ENCODE measurements around the gene HOXA4. TPM values are rescaled to one million over a fixed set of nuclear protein-coding genes. Genes with fewer than 3 reads are reported as not detected.

The HOXA4 gene
- total RNA-seq, 1 donor from 2014 or later: 0.40 TPM

DNA sequence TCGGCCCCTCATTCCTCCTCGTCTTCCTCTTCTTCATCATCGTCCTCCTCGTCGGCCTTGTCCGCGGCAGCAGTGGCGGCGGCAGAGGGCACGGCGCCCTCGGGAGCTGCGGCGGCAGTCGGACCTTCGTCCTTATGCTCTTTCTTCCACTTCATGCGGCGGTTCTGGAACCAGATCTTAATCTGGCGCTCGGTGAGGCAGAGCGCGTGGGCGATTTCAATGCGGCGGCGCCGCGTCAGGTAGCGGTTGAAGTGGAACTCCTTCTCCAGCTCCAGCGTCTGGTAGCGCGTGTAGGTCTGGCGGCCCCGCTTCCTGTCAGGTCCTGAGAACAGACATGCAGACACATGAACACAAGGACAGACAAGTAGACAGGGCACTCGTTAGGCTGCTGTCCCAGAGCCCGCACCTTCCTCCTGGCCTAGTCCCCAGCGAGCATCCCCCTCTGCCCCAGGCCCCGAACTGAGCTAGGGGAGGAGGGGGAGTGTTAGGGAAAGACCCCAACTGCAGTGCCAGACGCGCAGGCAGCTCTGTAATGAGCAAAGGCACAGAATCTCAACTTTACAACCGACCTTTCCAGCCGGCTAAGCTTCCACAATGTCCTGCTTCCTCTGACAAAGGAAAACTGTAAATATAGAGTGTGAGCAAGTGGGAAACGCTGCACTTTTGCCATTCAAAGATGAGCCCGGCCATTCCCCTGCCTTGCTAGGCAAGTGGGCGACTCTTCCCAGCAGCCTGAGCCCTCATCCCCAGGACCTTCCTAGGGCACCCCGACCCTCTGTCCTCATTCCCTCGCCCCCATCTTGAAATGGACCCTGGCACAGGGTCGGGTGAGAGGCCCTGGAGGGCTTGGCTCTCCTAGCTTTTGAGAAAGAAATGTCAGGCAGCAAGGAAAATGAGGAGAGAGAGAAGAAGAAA is 24.6 kb upstream of the HOXA4 start:
- ChIA-PET CTCF (no interaction called here), POLR2A (no interaction called here)
- ATAC-seq (ENCODE audit: low read depth) (no peak), DNase-seq (no peak)
- peaks cover 83% of the 10 kb centered on the region for H3K27me3 Mint-ChIP-seq
- peak overlapping the region; percentile 46 for H3K4me3 Mint-ChIP-seq
- H3K9me3 Mint-ChIP-seq: no peaks in the 10 kb centered on the region
- H3K27ac Mint-ChIP-seq: peak overlapping the region; percentile 63
- H3K4me1 Mint-ChIP-seq: peaks cover 53% of the 10 kb centered on the region
- H3K36me3 Mint-ChIP-seq (ENCODE audit: low read depth): no peaks in the 10 kb centered on the region
- TF ChIP-seq, protein P1, sequence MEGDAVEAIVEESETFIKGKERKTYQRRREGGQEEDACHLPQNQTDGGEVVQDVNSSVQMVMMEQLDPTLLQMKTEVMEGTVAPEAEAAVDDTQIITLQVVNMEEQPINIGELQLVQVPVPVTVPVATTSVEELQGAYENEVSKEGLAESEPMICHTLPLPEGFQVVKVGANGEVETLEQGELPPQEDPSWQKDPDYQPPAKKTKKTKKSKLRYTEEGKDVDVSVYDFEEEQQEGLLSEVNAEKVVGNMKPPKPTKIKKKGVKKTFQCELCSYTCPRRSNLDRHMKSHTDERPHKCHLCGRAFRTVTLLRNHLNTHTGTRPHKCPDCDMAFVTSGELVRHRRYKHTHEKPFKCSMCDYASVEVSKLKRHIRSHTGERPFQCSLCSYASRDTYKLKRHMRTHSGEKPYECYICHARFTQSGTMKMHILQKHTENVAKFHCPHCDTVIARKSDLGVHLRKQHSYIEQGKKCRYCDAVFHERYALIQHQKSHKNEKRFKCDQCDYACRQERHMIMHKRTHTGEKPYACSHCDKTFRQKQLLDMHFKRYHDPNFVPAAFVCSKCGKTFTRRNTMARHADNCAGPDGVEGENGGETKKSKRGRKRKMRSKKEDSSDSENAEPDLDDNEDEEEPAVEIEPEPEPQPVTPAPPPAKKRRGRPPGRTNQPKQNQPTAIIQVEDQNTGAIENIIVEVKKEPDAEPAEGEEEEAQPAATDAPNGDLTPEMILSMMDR (IDR thresholded peaks at IDR 0.05): no peak
- intact Hi-C loops (cut with micrococcal nuclease): no loop called here

DNA sequence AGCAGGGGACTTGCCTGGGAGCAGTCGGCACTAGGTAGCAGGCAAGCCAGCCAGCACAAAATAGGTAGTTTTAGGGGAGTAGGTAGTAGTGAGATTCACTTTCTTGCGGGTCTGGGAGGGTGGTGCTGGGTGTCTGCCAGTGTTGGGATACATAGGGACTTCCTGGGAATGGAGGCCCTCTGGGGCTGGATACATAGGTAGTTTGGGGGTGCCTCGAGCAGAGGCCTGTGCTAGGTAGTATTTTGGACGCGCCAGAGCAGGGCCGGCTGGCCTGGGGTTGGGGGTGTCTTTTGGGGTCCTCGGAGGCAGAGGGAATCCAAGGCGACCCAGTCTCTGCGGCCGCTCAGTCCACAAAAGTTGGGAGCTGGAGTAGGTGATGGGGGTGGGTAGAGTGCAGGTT is 23.8 kb upstream of the HOXA4 start:
- peaks cover 77% of the 10 kb centered on the region for H3K27me3 Mint-ChIP-seq
- ATAC-seq (ENCODE audit: low read depth): no peak
- peaks cover 49% of the 10 kb centered on the region for H3K4me1 Mint-ChIP-seq
- ChIA-PET POLR2A (no interaction called here), CTCF (no interaction called here)
- intact Hi-C loops (cut with micrococcal nuclease): no loop called here
- DNase-seq: no peak
- H3K9me3 Mint-ChIP-seq: no peaks in the 10 kb centered on the region
- TF ChIP-seq, protein P1 (IDR thresholded peaks at IDR 0.05): no peak
- peak overlapping the region; percentile 38 for H3K4me3 Mint-ChIP-seq
- H3K36me3 Mint-ChIP-seq (ENCODE audit: low read depth): no peaks in the 10 kb centered on the region
- H3K27ac Mint-ChIP-seq: peak overlapping the region; percentile 18

DNA sequence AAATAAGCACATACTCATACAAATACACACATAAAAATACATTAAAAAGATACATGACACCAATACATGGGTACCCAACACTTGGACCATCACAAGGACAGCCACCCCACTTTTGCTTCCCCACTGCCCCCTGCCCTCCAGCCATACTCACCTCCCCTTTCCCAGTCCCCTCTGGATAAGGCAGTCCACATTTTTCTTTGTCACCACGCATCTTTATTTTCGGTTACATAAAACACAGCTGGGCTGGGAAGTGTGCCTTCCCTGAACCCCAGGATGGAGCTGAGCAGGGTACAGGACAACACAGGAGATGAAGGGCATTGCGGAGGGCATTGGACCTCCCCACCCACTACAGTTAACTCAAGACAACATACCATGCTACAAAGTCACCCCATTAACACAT is 23.0 kb upstream of the HOXA4 start:
- ChIA-PET CTCF (interaction anchor here (1.6 kb wide), 1 partner anchor 299 kb away, joined by 3 read pairs; no protein-coding TSS in a partner anchor), POLR2A (no interaction called here)
- intact Hi-C loops (cut with micrococcal nuclease): no loop called here
- Mint-ChIP-seq H3K4me3 (no peak overlapping the region), H3K36me3 (ENCODE audit: low read depth) (no peaks in the 10 kb centered on the region), H3K27ac (no peak overlapping the region), H3K4me1 (peaks cover 47% of the 10 kb centered on the region), H3K9me3 (no peaks in the 10 kb centered on the region), H3K27me3 (peaks cover 76% of the 10 kb centered on the region)
- DNase-seq (no peak), ATAC-seq (ENCODE audit: low read depth) (no peak)
- TF ChIP-seq, protein P1 (IDR thresholded peaks at IDR 0.05): no peak

DNA sequence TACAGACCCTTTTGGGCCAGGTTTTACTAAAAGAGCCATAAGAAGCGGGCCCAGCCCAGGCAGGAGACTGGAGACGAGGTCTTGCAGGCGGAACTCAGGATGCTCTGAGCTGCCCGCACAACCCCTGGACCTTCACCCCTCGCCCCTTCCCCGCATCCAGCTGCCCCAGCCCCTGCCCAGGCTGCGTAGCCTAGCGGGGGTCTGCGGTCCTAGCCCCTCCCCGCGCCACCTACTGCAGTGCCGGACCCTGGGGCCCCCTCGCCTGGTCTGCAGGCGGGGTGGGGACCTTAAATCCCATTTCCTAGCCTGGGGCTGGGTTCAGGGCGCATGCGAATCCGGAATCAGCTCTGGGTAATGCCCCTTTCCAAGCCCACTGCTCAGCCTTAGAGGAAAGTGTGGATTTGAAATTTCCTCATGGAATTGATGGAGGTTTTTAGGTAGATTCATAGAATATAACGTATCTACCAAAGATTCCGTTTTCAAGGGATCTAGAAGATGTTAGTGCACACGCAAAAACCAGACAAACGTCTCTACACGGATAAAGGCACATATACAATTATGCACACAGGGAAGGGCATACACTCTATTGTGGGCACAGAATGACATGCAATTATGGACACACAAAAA is 22.4 kb upstream of the HOXA4 start:
- no peak overlapping the region for H3K4me3 Mint-ChIP-seq
- intact Hi-C loops (cut with micrococcal nuclease): no loop called here

More for the DNA sequence above, 22.4 kb upstream of the HOXA4 start:
- ChIA-PET POLR2A (no interaction called here), CTCF (interaction anchor here (1.6 kb wide), 1 partner anchor 299 kb away, joined by 3 read pairs; no protein-coding TSS in a partner anchor)
- Mint-ChIP-seq H3K27me3 (peaks cover 76% of the 10 kb centered on the region), H3K27ac (no peak overlapping the region), H3K36me3 (ENCODE audit: low read depth) (no peaks in the 10 kb centered on the region), H3K4me1 (peaks cover 49% of the 10 kb centered on the region), H3K9me3 (no peaks in the 10 kb centered on the region)
- ATAC-seq (ENCODE audit: low read depth) (no peak), DNase-seq (no peak)
- TF ChIP-seq, protein P1 (IDR thresholded peaks at IDR 0.05): no peak

All from activated B cell treated with CpG ODN at 0.5 μM for 24 hours (primary cell).